22Rv1 (cell line): ENCODE measurements around the gene NALCN.

Experiments
- CTCF ChIP-seq: fragments of 450-650 bp; IDR thresholded peaks from 2 replicates; pipeline ENCODE4 v1.5.1; 2017; ENCODE audit warnings: mild to moderate bottlenecking
- ZFX ChIP-seq: fragments of 450-650 bp; IDR thresholded peaks from 2 replicates; pipeline ENCODE4 v1.6.1; 2017; ENCODE audit warnings: antibody characterized with exemption, borderline replicate concordance

- TF ChIP-seq CTCF (no peak), ZFX (no peak)
These were observed 207.0 kb downstream of the NALCN start for GRCh38 chr13:101209206-101209893.
